ENCODE results near the gene CNTN1. TPM values are rescaled to one million over a fixed set of nuclear protein-coding genes. Genes with fewer than 3 reads are reported as not detected.

CNTN1 gene
- total RNA-seq (not detected), polyA plus RNA-seq (not detected), total RNA-seq (0 to 0.17 (median 0) reads per million in 6 experiments)

GRCh38 chr12:40691913-40692764 is at the start of gene CNTN1:
TSS of gene CNTN1 (plus strand) at chr12:40692439.
- DNase-seq = no peak
- POLR2A ChIA-PET = no interaction called here
- H3K36me3 Mint-ChIP-seq = peaks cover 0 to 2% (median 0%) of the 10 kb centered on the region in 3 donors
- H3K27ac Mint-ChIP-seq = no peak within 1 kb of the TSS
- no peak for ATAC-seq
- peaks cover 0 to 10% (median 3%) of the 10 kb centered on the region in 9 donors for H3K9me3 Mint-ChIP-seq
- no peaks in the 10 kb centered on the region for H3K4me1 Mint-ChIP-seq
- peaks cover 14 to 35% (median 23%) of the 10 kb centered on the region in 5 donors for H3K27me3 Mint-ChIP-seq
- no peak within 1 kb of the TSS for H3K4me3 Mint-ChIP-seq

- DNase-seq (no peak), ATAC-seq (no peak)
- H3K4me3 Mint-ChIP-seq = no peak overlapping the region
- POLR2A ChIA-PET = no interaction called here
- no peaks in the 10 kb centered on the region for H3K27me3 Mint-ChIP-seq
- peaks cover 0 to 4% (median 0%) of the 10 kb centered on the region in 3 donors for H3K36me3 Mint-ChIP-seq
- no peak overlapping the region for H3K27ac Mint-ChIP-seq
- H3K9me3 Mint-ChIP-seq = peaks cover 3 to 25% (median 11%) of the 10 kb centered on the region in 9 donors
- H3K4me1 Mint-ChIP-seq = no peaks in the 10 kb centered on the region
These were observed 48.7 kb upstream of the CNTN1 start for GRCh38 chr12:40643506-40643905.

- no peak for ATAC-seq
- Mint-ChIP-seq H3K36me3 (peaks cover 0 to 4% (median 0%) of the 10 kb centered on the region in 3 donors), H3K9me3 (peaks cover 3 to 25% (median 11%) of the 10 kb centered on the region in 9 donors), H3K27ac (no peak overlapping the region), H3K27me3 (no peaks in the 10 kb centered on the region), H3K4me1 (no peaks in the 10 kb centered on the region), H3K4me3 (no peak overlapping the region)
- DNase-seq = no peak
- POLR2A ChIA-PET = no interaction called here
These were observed 48.3 kb upstream of the CNTN1 start for GRCh38 chr12:40643976-40644375.

DNA sequence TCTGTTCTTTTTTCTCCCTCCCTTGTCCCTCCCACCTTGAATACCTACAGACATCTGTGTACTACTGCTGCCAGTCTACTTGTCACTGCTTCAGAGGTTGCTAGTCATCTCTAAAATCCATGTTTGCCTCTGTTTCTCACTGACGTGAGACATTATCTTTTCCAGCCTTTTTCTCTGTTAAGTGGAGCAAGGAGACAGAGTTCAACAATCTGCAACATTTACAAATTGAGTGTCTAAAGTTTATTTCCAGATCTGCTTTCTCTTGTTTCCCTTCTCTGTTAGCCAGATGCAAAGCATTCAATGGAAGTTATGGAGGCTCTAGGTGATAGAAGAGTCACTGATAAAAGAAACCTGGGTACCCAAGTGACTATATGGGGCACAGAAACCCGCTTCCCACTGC is 47.5 kb upstream of the CNTN1 start:
- H3K36me3 Mint-ChIP-seq = peaks cover 0 to 4% (median 0%) of the 10 kb centered on the region in 3 donors
- no peaks in the 10 kb centered on the region for H3K4me1 Mint-ChIP-seq
- POLR2A ChIA-PET = no interaction called here
- H3K27me3 Mint-ChIP-seq = peaks cover 0 to 1% (median 0%) of the 10 kb centered on the region in 5 donors
- ATAC-seq (no peak), DNase-seq (no peak)
- peaks cover 6 to 24% (median 10%) of the 10 kb centered on the region in 9 donors for H3K9me3 Mint-ChIP-seq
- no peak overlapping the region for H3K4me3 Mint-ChIP-seq
- H3K27ac Mint-ChIP-seq = no peak overlapping the region

DNA sequence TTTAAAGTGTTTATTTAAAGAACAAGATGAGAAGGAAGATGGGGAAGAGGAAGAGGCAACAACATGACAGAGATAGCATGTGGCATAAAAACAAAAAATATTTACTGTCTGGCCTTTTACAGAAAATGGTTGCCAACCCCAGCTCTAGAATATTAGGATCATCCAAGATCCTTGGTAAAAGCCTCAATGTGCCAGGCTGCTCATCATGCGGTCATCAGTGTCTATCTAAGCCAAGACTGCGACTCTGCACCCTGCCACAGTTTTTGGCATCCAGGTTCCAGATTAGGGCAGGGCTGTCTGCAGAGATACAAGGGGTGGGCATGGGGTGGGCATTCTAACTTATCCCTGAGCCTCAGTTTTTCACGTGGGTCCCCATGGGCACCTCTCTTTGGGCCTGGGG is 46.9 kb upstream of the CNTN1 start:
- DNase-seq (no peak), ATAC-seq (no peak)
- Mint-ChIP-seq H3K4me1 (no peaks in the 10 kb centered on the region), H3K27me3 (peaks cover 0 to 1% (median 0%) of the 10 kb centered on the region in 5 donors), H3K36me3 (peaks cover 0 to 4% (median 0%) of the 10 kb centered on the region in 3 donors), H3K27ac (no peak overlapping the region), H3K9me3 (peaks cover 4 to 19% (median 9%) of the 10 kb centered on the region in 9 donors), H3K4me3 (no peak overlapping the region)
- POLR2A ChIA-PET = no interaction called here

DNA sequence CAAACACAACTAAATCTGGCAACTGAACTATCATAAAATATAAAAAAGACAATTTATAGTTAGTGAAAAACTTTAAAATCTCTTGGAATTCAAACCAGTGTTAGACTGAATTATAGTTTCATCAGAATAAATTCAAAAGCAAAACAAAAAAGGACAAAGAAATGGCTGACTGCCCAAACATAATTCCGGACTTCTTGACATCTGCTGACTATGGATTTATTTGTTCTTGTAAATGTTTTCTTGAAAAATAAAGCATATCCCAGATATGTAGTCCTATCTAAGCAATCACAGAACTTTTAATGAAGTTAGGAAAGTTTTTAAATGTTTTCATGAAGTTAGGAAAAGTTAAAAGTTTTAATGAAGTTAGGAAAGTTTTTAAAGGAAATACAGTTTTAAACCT is 45.8 kb upstream of the CNTN1 start:
- Mint-ChIP-seq H3K4me3 (no peak overlapping the region), H3K9me3 (peaks cover 0 to 10% (median 6%) of the 10 kb centered on the region in 9 donors), H3K27me3 (peaks cover 0 to 1% (median 0%) of the 10 kb centered on the region in 5 donors), H3K36me3 (peaks cover 0 to 4% (median 0%) of the 10 kb centered on the region in 3 donors), H3K4me1 (no peaks in the 10 kb centered on the region), H3K27ac (no peak overlapping the region)
- no peak for DNase-seq
- POLR2A ChIA-PET = no interaction called here
- no peak for ATAC-seq

DNA sequence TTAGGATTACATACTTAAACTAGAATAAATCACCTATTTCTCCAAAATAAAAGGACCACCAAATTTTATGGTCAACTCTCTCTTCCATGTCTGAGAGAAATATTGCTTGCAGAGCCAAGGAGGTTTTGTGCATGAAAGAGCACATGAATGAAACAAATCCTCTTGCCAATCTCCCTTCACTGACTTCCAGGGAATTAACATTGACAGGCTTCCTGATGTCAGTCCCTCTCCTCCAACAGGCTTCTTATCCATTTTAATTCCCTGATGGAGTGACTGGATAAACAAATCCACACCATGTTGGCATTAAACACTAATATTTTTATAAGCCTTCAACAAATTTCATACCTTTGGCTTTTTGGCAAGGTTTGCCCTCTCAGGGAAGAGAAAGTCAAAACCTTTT is 45.3 kb upstream of the CNTN1 start:
- H3K4me1 Mint-ChIP-seq = no peaks in the 10 kb centered on the region
- H3K4me3 Mint-ChIP-seq = no peak overlapping the region
- H3K27ac Mint-ChIP-seq = no peak overlapping the region
- peaks cover 0 to 1% (median 0%) of the 10 kb centered on the region in 5 donors for H3K27me3 Mint-ChIP-seq
- DNase-seq = no peak
- ATAC-seq = no peak
- H3K36me3 Mint-ChIP-seq = peaks cover 0 to 4% (median 0%) of the 10 kb centered on the region in 3 donors
- peaks cover 0 to 10% (median 3%) of the 10 kb centered on the region in 9 donors for H3K9me3 Mint-ChIP-seq
- POLR2A ChIA-PET = no interaction called here

GRCh38 chr12:40647651-40648050 is 44.6 kb upstream of the CNTN1 start:
- H3K4me3 Mint-ChIP-seq = no peak overlapping the region
- POLR2A ChIA-PET = no interaction called here
- no peak for DNase-seq
- H3K36me3 Mint-ChIP-seq = peaks cover 0 to 4% (median 0%) of the 10 kb centered on the region in 3 donors
- H3K4me1 Mint-ChIP-seq = no peaks in the 10 kb centered on the region
- H3K27ac Mint-ChIP-seq = no peak overlapping the region
- H3K27me3 Mint-ChIP-seq = peaks cover 0 to 1% (median 0%) of the 10 kb centered on the region in 5 donors
- ATAC-seq = no peak
- peaks cover 0 to 10% (median 3%) of the 10 kb centered on the region in 9 donors for H3K9me3 Mint-ChIP-seq

DNA sequence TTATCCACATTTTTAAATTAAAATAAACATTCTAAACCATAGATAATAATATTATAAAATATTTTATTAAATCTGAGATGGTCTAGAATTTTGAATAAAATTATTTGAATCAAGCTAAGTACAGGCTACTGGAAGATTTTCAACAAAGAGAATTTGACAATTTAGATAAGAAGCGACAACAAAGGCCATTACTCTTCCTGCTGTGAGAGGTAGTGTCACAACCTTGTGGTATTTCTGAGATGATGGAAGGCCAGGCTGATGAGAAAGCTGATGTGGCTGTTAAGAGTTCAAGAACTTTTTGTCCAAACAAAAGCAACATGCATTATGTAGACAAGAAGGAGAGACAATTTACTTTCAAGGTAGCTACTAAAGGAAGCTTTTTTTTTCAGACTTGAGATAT is 43.7 kb upstream of the CNTN1 start:
- ATAC-seq = no peak
- Mint-ChIP-seq H3K9me3 (peaks cover 0 to 6% (median 0%) of the 10 kb centered on the region in 9 donors), H3K27me3 (peaks cover 0 to 1% (median 0%) of the 10 kb centered on the region in 5 donors), H3K27ac (no peak overlapping the region), H3K4me3 (no peak overlapping the region), H3K4me1 (no peaks in the 10 kb centered on the region), H3K36me3 (no peaks in the 10 kb centered on the region)
- no peak for DNase-seq
- POLR2A ChIA-PET = no interaction called here

- Mint-ChIP-seq H3K27ac (no peak overlapping the region), H3K4me3 (no peak overlapping the region), H3K9me3 (peaks cover 0 to 3% (median 0%) of the 10 kb centered on the region in 9 donors), H3K27me3 (peaks cover 0 to 1% (median 0%) of the 10 kb centered on the region in 5 donors), H3K36me3 (no peaks in the 10 kb centered on the region), H3K4me1 (no peaks in the 10 kb centered on the region)
- POLR2A ChIA-PET = interaction anchor here (0.9 kb wide), 1 partner anchor 31 kb away, joined by 3 read pairs; no protein-coding TSS in a partner anchor
- ATAC-seq (no peak), DNase-seq (no peak)
These were observed 42.1 kb upstream of the CNTN1 start for GRCh38 chr12:40650038-40650704.

DNA sequence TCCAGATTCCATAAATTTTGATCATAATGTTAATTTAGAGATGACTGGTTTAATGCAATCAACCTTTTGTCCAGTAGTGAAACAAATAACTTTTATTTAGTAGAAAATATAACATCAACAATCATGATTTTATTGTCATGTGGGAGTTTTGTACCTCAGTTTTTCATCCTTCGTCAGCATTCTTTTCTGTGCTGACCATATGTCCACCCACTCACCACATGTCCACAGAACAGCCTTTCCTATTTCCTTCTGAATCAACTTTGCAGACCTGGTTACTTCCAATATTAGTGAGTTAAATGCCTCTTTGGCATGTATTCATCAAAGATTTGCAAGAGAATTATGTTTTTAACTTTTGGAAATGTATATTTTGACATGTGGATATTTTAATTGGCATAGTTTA is 36.8 kb upstream of the CNTN1 start:
- Mint-ChIP-seq H3K27me3 (no peaks in the 10 kb centered on the region), H3K4me1 (no peaks in the 10 kb centered on the region), H3K27ac (no peak overlapping the region), H3K9me3 (peaks cover 0 to 7% (median 0%) of the 10 kb centered on the region in 9 donors), H3K4me3 (no peak overlapping the region), H3K36me3 (no peaks in the 10 kb centered on the region)
- DNase-seq = no peak
- POLR2A ChIA-PET = no interaction called here
- no peak for ATAC-seq

DNA sequence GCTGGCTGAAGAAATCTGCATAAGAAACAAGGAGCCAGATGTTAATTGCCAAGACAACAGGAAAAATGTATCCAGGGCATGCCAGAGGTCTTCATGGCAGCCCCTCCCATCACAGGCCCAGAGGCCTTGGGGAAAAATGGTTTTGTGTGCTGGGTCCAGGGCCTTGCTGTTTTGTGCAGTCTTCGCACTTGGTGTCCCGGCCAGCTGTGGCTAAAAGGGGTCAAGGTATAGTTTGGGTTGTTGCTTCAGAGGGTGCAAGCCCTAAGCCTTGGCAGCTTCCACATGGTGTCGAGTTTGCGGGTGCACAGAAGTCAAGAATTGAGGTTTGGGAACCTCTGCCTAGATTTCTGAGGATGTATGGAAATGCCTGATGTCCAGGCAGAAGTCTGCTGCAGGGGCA is 29.9 kb upstream of the CNTN1 start:
- peaks cover 0 to 20% (median 3%) of the 10 kb centered on the region in 9 donors for H3K9me3 Mint-ChIP-seq
- DNase-seq = no peak
- H3K4me1 Mint-ChIP-seq = no peaks in the 10 kb centered on the region
- no peak overlapping the region for H3K27ac Mint-ChIP-seq
- no peak overlapping the region for H3K4me3 Mint-ChIP-seq
- no peaks in the 10 kb centered on the region for H3K27me3 Mint-ChIP-seq
- H3K36me3 Mint-ChIP-seq = no peaks in the 10 kb centered on the region
- POLR2A ChIA-PET = no interaction called here
- no peak for ATAC-seq

DNA sequence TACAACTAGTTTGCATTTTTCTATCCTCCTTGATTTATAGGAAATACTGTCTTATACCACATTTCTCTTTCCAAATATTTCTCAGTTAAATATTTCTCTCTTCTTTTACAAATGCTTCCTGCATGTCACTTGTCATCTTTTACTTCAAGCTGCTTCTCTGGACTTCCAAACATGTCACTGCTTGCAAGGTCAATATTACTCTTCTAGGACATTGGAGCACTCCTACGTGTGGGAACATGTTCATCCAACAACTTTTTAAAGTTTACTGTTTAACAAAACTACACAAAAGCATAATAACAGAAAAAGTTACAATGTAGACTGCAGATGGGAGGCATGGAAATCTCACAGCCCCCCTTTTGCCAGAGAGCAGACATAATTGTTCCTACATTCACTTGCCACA is 28.5 kb upstream of the CNTN1 start:
- peaks cover 0 to 20% (median 3%) of the 10 kb centered on the region in 9 donors for H3K9me3 Mint-ChIP-seq
- ATAC-seq = no peak
- H3K27ac Mint-ChIP-seq = no peak overlapping the region
- no peaks in the 10 kb centered on the region for H3K27me3 Mint-ChIP-seq
- H3K4me3 Mint-ChIP-seq = no peak overlapping the region
- H3K4me1 Mint-ChIP-seq = no peaks in the 10 kb centered on the region
- DNase-seq = no peak
- POLR2A ChIA-PET = no interaction called here
- no peaks in the 10 kb centered on the region for H3K36me3 Mint-ChIP-seq

Data from naive thymus-derived CD8-positive, alpha-beta T cell (primary cell).